ENCODE measurements around the gene NOL9. TPM values are rescaled to one million over a fixed set of nuclear protein-coding genes. Genes with fewer than 3 reads are reported as not detected.

The NOL9 gene
- total and polyA plus RNA-seq, 9 of the 15 experiments (the other 6 are each of a cell fraction or from before 2014, with no cell fraction given), result 5.6 to 76.5 (median 47.3) TPM

DNA sequence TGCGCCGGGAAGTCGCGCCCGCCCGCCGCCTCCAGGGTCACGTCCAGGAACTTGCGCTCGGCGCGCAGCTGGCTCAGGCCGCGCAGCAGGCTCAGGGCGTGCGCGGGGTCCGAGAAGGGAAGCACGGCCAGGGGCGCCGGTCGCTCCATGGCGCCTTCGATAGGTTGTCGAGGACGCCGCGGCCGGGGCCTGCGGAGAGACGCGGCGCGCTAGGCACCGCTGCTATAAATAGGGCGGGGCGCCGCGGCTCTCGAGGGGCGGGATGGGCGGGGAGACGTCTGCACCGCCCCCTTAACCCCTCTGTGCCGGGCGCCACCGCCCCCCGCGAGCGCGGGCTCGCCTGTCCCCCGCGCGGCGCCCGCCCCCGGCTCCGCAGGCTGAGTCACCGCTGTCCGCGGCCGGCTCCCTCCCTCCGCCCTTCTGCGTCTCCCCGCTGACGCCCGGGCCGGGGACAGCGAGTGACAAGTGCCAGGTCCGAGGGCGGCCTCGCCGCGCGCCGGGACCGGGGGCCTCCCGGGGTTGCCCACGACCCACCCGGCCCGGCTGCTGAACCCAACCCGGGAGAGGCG is 48.4 kb upstream of the NOL9 start, which contains the start of gene KLHL21 (continued):
- TF ChIP-seq ZBTB34 (CRISPR knock-in tag; IDR thresholded peaks at IDR 0.05) (no peak), RFX5 (IDR thresholded peaks at IDR 0.05; ENCODE audit: low read depth, low read length) (no peak), TRIM25 (IDR thresholded peaks at IDR 0.05; ENCODE audit: borderline replicate concordance) (no peak), MLX (CRISPR knock-in tag; conservative IDR thresholded peaks at IDR 0.05) (no peak; a peak in 1 of 4 replicates), DEAF1 (CRISPR knock-in tag; IDR thresholded peaks at IDR 0.05) (no peak), ETS1 (conservative IDR thresholded peaks at IDR 0.05; ENCODE audit: control insufficient read depth, low read depth, low read length) (peak; percentile 19), NELFE (IDR thresholded peaks at IDR 0.05; ENCODE audit: insufficient read depth, insufficient read length) (no peak), ZNF124 (CRISPR knock-in tag; IDR thresholded peaks at IDR 0.05) (no peak; the same call in none of the 2 replicates), E2F4 (CRISPR knock-in tag; IDR thresholded peaks at IDR 0.05; ENCODE audit: low read depth) (no peak)
- TF ChIP-seq, protein P1, sequence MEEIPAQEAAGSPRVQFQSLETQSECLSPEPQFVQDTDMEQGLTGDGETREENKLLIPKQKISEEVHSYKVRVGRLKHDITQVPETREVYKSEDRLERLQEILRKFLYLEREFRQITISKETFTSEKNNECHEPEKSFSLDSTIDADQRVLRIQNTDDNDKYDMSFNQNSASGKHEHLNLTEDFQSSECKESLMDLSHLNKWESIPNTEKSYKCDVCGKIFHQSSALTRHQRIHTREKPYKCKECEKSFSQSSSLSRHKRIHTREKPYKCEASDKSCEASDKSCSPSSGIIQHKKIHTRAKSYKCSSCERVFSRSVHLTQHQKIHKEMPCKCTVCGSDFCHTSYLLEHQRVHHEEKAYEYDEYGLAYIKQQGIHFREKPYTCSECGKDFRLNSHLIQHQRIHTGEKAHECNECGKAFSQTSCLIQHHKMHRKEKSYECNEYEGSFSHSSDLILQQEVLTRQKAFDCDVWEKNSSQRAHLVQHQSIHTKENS (CRISPR knock-in tag; IDR thresholded peaks at IDR 0.05), result no peak
- TF ChIP-seq, protein P2, sequence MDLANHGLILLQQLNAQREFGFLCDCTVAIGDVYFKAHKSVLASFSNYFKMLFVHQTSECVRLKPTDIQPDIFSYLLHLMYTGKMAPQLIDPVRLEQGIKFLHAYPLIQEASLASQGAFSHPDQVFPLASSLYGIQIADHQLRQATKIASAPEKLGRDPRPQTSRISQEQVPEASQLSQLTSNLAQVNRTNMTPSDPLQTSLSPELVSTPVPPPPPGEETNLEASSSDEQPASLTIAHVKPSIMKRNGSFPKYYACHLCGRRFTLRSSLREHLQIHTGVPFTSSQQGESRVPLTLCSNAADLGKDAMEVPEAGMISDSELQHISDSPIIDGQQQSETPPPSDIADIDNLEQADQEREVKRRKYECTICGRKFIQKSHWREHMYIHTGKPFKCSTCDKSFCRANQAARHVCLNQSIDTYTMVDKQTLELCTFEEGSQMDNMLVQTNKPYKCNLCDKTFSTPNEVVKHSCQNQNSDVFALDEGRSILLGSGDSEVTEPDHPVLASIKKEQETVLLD (IDR thresholded peaks at IDR 0.05), result no peak
